HTERT RPE-1 (cell line): Measurements from ENCODE around the gene MPRIP.
"Not testable (repeated sequence)": the region's sequence is repeated elsewhere in the genome, so short reads cannot be mapped to it uniquely, and the experiment has no call there.

ENCODE experiments used
- in situ Hi-C: fragments of 300-500 bp; cut with MboI; formaldehyde crosslinking; loops from 4 replicates; pipeline ENCODE4 v1.14.3; 2020; ENCODE audit warnings: low sequenced_read_pairs

Gene MPRIP

DNA sequence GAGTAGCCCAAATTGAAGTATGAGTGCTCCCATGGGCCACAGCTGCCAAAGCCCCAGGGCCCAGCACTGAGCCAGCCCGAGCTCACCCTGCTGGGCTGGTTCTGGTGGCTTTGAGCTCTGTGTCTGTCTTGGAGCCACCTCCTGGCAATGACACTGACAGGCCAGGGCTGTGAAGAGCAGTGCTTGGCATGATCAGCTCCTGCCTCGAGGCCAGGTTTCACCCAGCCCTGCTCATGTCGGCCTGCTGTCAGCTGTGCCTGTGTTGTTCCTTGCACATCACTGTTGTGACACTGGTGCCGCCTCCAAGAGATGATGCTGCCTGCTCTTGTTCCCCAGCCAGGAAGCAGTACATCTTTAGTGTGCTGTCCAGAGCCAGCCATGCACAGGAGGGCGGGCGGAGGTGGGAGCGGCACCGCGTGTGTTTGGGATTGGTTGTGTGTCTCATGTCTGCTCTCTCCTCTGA, 137.9 kb downstream of the MPRIP start:
- in situ Hi-C loops = no loop called here

DNA sequence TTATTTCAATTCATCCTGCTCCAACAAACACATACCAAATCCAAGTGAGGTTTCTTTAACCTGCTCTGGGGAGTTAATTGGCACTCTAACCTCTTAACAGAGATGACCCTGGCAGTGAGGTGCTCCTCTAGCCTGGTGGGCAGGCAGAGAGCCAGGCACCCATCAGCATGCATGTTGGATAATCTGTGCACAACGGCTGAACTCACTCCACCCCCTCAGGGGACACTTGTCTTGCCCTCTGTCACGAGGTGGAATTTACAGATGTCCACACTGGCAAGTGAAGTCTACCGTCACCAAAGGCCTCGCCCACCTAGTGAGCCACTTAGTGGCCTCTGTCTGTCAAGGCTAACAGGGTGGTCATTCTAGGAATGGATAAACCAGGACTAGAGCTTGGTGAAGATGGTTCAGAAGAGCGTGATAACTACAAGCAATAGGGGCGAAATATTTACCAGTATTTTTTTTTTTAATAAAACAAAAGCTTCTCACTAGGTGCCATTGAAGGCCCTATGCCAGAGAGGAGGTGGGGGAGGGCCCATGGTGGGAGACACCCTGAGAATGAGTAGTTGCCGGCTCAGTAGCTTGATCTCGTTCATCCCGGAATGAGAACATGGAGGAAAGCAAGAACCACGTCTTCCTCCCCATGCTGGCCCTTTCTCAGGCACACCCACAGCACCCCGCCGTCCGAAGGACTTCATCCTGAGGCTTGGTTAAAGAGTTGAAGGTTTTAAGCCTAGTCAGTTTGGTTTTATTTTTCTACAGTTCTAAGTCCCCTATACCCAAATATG, 138.7 kb downstream of the MPRIP start:
- in situ Hi-C loops = no loop called here

DNA sequence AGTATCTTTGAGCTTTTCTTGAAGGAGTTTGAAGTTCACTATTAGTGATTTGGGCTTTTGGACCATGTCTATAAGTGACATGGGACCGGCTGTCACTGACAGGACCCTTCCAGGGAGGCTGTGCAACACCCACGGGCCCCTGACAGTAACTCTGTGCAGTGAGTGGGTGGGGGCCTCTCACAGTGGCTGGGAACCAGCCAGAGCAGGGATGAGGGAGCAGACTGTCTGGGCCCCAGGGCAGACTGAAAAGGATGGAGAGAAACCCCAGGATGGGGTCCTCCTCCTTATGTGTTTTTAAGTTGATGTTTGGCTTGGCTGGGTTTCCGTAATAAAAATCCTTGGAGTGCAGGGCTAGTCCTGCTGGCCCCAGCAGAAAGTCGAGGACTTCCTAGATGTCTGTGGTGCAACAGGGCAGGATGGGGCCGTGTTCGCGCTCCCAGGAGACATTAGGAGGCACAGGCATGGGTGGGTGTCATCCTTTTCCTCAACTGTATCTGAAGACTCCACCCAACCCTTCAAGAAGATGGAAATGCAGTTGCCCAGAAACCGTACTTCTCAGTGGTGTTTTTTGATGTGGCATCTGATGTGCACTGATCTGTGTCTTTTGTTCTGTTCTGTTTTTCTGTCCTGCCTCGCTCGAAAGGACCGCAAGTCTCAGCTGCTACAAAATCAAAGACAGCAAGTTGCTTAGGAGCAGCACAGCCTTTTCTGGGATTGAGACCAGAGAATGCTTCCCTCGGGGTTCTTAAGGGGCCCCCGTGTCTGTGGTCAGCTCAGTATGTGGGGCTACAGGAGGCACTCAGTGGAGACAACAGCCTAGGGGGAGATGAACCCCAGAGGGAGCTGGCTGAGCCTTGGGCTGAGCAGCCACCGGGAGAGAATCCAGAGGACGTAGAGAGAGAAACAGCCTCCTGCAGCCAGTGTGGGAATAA, 139.7 kb downstream of the MPRIP start:
- in situ Hi-C loops = no loop called here

DNA sequence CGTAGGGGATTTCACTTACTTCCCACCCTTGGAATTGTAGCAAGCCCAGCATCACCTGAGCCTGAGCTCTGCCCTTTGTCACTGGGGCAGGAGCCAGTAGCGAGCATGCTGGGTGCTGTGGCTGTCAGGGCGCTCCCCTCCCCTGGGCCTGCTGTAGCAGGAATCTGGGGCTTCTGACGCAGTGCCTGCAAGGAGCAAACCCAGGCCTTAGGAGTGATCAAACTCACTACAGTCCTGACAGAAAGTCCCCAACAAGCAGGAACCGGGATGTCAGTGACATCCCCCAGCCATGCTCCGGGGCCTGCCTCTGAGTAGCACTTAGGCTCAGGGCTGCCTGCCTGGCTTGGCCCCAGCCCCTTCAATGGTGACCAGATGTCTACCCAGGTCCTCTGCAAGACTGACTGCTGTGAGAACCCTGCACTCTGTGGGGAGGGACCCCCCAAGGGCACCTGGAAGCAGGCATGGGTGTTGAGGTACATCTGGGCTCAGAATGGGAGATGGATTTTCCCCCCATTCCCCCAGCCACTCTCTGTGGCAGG, 140.4 kb downstream of the MPRIP start:
- in situ Hi-C loops = no loop called here

DNA sequence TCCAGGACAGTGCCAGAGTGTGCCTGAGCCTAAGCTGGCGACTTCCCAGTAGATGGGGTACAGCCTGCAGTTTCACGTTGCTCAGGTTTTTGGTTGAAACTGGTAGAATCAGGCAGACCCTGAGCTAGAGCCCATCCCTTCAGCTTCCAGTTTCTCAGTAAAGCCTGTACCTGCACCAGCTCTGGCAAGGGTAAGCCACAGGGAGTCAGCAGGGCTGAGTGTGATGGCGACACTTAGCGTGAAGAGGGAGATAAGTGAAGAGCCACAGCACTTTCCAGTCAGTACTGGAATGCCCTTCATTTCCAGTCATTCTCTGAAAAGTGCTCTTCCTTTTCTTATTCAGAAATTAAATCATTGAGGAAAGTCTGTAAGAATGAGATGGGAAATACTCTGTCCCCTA, 141.5 kb downstream of the MPRIP start:
- in situ Hi-C loops = no loop called here

DNA sequence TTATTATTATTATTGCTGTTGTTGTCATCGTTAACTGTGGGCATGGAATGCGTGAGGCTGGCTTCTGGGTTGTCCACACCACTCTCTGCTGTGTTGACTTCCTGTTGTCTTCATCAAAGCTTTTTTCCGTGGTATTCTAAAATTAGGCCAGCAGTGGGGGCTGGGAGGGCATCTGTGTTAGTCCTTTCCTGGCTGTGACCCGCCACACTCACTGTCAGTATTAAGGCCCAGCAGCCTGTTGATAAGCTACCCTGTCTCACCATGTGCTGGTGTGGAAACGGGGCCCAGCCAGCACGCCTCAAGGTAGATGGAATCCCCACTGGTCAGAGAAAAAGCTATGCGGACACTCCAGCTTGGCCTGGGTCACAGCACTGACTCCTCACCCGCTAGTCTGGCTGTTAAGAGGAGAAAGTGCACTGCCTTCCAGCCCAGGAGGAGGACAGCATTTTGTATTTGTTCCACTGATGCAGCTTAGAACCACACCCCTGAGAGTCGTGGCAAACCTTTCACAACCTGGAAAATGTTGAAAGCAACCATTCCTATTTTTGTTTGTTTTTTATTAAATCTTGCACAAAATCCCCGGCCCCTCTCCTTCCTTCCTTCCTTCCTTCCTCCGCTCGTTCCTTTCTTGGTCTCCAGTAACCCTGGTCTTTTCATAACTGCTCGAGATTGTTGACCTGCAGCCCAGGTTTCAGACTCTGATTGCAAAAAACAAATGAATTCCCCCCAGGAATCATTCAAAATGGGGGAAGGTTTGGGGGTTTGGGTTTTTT, 142.9 kb downstream of the MPRIP start:
- in situ Hi-C loops = not testable (repeated sequence)

DNA sequence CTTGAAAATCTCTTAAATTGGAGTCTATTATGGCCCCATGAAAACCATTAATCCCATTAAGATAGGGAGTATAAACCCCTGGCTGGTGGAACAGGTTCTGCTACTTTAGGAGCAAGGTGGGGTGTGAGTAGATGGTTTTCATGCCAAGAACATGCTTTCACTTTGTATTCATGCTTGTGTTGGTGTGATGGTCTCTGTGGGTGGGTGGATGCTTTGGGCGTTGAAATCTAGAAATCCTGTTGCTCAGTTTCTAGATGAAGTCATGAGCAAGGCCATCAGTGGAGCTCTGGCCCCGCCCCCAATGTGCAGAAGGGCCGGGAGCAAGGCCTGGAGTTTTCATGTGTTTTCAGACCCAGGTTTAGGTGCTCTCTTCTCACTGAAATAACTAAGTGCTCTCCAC, 143.8 kb downstream of the MPRIP start:
- in situ Hi-C loops = no loop called here

DNA sequence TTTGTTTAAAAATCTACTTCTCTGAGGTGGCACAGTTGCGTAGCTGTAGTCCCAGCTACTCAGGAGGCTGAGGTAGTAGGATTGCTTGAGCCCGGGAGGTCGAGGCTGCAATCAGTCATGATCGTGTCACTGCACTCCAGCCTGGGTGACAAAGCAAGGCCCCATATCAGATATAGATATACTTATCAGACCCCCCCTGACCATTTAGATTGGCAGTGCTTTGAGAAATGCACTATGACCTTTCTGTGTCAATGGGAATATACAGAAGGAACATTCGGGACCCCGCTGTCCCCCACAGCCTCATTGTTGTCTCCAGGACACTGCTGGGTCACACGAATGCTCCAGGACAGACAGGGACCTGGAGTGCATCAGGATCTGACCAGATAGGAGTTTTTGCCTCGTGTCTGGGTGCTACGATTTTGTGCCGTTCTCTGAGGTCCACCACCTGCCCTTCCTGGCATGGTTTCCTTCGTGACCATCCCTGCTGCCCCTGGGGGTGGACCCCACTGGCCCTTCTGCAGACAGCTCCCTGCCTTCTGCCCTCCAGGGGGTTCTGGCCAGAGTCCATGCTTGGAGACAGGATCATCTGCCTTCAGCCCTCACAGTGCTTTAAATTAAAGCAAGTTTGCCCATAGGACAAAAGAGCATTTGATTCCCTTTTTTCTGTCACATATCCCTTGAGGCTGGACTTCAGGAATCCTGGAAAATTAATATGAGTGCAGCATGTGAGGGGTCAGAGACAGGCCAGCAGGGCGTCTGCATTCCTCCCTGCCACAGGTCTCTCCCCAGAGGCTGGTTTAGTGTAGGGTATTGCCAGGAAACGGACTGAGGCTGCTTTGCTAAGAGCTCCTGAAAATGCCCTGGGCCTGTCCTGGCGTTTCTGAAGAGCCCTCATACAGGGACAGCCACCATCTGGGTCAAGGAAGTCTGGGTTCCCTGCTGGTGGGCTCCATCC, 144.6 kb downstream of the MPRIP start:
- in situ Hi-C loops = no loop called here

DNA sequence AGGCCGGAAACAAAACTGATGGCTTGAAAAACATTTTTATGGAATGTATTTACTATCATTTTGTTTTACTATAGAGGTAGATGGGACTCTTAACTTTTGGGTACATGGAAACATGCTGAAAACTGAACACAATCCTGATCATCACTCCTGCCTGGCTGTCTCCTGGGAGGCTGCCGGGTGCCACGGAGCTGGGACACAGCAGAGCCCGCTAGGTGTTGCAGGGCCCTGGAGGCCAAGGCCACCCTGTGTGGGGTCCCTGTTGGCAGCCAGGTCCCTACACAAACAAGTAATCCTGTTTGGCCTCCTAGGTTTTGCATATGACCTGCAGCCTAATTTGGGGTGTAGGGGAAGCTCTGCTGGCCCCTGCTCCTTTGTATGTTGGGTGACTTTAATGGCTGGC, 146.3 kb downstream of the MPRIP start:
- in situ Hi-C loops = no loop called here

DNA sequence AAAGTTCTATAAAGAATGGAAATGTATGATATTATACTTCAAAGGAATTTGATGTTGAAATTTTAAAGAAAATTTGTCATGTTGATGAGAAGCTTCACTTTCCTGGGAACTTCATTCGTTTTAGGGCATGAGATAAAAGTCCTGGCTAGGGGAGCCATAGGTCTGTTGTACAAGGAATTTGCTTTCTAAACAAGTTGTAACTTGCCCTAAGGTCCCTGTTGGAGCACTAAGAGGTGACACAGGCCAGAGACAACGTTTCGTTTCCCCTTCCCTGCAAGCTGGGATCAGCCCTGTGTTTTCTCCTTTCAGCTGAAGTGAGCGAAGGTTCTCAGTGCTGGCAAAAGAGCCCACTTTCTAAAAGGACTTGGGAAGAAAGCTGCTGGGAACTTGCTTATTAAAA, 147.3 kb downstream of the MPRIP start:
- in situ Hi-C loops = no loop called here

DNA sequence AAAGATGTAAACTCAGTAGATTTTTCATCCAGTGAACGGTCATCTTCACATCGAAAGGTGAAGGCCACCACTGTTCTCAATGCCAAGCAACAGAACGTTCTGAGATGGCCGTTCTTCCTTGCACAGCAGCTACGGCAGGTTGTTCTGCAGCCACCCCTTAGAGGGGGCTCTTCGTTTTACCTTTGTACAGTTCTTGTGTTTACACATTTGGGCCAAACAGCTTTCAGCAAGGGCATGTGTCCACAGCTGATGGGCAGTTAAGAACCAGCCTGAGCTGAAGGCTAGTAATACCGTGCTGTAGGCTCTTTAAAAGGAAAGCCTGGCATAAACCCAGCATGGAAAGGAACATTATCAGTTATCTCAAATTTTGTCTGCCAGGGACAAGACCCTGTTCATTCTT, 147.9 kb downstream of the MPRIP start:
- in situ Hi-C loops = no loop called here

DNA sequence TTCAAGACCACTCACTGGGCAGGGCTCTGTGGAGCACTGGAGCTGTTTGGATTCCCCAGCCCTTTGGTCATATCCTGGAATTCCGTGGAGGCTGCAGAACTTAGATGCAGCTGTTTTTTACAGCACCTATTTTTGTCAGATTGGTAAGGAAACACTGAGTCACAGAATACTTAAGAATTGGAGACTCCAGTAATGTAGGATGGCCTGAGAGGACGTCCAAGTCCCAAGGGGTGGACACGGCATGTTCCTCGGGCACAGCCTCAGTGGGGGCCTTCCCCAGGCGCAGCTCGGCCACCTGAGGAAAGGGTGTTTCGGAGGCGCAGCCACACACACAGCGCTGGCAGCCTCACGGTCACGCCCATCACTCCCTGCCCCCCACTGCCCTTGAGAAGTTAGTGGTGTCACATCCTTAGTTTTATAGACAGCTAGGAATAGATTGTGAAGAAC, 149.1 kb downstream of the MPRIP start:
- in situ Hi-C loops = no loop called here

DNA sequence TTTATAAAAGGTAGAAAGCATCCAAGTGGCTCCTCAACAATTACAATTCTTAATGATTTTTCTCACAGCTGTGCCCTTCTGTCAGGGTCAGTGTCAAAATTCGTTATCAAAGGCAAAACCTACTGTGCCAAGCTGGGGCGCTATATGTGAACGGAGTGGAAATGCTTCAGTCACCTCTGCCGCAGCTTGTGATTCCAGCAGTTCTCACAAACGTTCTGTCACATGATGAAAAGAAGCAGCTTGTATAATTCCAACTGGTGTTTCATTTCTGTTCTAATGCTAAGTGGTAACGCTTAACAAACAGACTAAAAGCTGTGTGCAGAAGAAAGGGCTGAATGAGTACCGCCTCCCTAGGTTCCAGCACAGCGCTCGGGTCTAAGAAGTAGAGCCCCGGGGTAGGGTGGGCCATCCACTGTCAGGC, 149.7 kb downstream of the MPRIP start:
- in situ Hi-C loops = no loop called here

DNA sequence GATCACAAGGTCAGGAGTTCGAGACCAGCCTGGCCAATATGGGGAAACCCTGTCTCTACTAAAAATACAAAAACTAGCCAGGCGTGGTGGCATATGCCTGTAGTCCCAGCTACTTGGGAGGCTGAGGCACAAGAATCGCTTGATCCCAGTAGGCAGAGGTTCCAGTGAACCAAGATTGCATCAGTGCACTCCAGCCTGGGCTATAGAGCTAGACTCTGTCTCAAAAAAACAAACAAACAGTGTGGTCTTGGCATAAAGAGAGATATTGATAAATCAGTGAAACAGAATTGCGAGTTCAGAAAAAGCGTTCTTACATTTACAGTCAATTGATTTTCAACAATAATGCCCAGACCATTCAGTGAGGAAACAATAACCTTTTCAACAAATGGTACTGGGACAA, 153.2 kb downstream of the MPRIP start:
- in situ Hi-C loops = not testable (repeated sequence)

DNA sequence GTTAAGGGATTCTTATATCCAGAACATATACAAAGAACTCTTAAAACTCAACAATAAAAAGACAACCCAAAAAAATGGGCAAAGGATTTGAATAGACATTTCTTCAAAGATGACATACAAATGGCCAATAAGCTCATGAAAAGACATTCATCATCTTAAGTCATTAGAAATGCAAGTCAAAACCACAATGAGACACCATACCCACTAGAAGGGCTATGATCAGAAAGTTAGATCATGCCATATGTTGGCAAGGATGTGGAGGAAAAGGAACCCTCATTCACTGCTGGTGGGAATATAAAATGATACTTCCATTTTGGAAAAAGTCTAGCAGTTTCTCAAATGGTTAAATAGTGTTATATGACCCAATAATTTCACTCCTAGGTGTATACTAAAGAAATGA, 154.5 kb downstream of the MPRIP start:
- in situ Hi-C loops = no loop called here

DNA sequence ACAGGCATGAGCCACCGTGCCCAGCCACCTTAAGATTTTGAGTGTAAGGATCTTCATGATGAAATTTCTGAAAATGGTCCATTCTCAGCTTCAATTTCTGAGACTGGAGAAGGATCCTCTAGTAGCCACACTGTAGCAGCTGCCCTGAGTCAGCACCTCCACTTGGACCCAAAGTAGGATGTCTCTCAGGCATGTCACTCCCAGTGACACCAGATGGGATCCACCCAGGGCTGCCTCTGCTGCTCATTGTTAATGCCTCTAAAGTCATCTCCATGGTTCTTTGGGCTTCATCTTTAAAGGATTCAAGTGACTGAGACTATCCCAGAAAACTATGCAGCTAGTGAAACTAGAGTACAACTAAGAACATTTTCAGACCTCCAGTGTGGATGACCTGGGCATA, 156.0 kb downstream of the MPRIP start:
- in situ Hi-C loops = no loop called here

DNA sequence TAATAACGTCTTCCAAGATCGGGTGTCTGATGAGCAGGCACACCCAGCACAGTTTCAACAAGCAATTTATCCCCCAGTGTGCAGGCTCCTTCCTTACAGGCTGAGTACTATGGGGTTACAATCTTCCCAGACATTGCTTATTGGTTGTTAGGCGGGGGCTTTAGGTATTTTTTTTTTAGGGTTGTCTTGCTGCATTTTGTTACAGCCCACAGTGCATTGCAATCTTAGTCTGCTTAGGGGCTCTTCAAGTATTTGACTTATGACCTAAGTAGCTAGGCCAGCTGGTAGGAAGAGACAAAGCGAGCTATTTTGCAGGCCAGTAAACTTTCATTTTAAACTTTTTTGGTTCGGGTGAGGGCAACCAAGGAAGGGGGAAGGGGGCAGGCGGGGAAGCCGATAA, 158.1 kb downstream of the MPRIP start:
- in situ Hi-C loops = no loop called here

DNA sequence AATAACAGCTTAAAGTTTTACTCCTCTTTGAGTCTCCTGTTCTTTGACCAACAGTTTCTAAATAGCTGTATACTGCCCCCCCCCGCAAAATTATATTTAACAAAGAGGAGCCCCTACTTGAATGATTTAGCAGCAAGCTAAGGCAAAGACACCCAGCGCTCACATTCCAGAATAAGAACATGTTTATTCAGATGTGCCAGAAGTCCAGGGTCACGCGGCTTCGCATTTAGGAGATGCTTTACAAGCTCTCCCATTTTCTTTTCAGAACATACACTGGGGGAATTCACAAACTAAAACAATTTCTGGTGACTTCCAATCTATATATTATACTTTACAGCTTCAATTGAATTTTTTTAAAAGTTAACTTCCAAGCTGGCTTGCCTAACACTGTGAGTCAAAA, 158.6 kb downstream of the MPRIP start:
- in situ Hi-C loops = no loop called here

DNA sequence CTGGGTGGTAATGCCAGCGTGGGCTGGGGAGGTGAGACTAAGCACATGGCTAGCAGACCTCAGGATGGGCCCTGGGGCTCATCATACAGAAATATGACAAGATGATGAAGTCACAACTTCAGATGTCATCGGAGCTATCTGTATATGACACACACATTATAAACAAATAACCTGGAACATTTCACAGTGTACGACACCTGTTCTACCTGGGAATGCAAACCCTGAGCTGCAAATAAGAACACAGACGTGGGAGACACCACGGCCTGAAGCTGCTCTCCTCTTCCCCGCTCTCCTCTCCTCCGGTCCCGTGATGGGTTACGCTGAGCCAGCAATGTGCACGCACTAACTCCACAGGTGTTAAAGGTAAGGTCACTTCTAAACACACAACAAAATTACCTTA, 159.0 kb downstream of the MPRIP start:
- in situ Hi-C loops = no loop called here

DNA sequence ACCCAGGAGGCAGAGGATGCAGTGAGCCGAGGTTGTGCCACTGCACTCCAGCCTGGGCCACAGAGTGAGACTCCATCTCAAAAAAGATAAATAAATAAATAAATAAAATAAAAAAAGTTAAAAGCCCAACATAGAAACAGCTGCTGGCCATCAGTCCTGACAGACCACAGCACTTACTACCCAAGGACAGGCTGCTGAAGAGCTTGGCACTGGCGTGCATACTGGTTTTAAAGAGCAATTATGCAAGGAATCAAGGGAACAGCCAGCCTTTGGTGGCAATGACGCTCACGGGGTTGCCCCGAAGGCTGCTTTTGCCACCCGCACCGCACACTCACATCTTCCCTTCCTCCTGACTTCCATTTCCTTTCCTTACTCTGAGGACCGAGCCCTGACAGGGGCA, 159.7 kb downstream of the MPRIP start:
- in situ Hi-C loops = no loop called here
